HEK293 (cell line): ENCODE results near the gene BAD.

Experiments used
- MEIS1 ChIP-seq: sonication (generic); formaldehyde crosslinking; IDR thresholded peaks from 2 replicates; pipeline ENCODE4 v1.8.1; 2022; ENCODE audit warnings: missing genetic modification reagents, mild to moderate bottlenecking, borderline replicate concordance
- ZNF121 ChIP-seq: fragments of 450-650 bp; formaldehyde crosslinking; IDR thresholded peaks from 2 replicates; pipeline ENCODE4 v1.5.1; 2016; ENCODE audit warnings: missing biosample characterization, missing genetic modification characterization
- ZNF549 ChIP-seq: fragments of 450-650 bp; IDR thresholded peaks from 2 replicates; pipeline ENCODE4 v1.5.1; 2018; ENCODE audit warnings: missing biosample characterization, missing genetic modification characterization, mild to moderate bottlenecking, inconsistent platforms, moderate library complexity
- ZNF560 ChIP-seq: fragments of 450-650 bp; formaldehyde crosslinking; IDR thresholded peaks from 2 replicates; pipeline ENCODE4 v1.5.1; 2017; ENCODE audit warnings: missing biosample characterization, missing genetic modification characterization, borderline replicate concordance
- TF ChIP-seq, protein P1 (sequence below): fragments of 450-650 bp; formaldehyde crosslinking; IDR thresholded peaks from 2 replicates; pipeline ENCODE4 v1.5.1; 2016; ENCODE audit warnings: missing biosample characterization, missing genetic modification characterization

BAD gene

DNA sequence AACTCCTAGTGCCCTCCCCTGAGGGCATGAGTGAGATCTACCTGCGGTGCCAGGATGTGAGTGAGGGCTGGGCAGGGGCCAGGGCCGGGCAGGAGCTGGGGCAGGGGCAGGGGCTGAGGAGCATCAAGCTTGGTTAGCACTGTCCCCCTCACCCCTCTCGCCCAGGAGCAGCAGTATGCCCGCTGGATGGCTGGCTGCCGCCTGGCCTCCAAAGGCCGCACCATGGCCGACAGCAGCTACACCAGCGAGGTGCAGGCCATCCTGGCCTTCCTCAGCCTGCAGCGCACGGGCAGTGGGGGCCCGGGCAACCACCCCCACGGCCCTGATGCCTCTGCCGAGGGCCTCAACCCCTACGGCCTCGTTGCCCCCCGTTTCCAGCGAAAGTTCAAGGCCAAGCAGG lies 64.2 kb downstream of the BAD start (continued):
- TF ChIP-seq, protein P1, sequence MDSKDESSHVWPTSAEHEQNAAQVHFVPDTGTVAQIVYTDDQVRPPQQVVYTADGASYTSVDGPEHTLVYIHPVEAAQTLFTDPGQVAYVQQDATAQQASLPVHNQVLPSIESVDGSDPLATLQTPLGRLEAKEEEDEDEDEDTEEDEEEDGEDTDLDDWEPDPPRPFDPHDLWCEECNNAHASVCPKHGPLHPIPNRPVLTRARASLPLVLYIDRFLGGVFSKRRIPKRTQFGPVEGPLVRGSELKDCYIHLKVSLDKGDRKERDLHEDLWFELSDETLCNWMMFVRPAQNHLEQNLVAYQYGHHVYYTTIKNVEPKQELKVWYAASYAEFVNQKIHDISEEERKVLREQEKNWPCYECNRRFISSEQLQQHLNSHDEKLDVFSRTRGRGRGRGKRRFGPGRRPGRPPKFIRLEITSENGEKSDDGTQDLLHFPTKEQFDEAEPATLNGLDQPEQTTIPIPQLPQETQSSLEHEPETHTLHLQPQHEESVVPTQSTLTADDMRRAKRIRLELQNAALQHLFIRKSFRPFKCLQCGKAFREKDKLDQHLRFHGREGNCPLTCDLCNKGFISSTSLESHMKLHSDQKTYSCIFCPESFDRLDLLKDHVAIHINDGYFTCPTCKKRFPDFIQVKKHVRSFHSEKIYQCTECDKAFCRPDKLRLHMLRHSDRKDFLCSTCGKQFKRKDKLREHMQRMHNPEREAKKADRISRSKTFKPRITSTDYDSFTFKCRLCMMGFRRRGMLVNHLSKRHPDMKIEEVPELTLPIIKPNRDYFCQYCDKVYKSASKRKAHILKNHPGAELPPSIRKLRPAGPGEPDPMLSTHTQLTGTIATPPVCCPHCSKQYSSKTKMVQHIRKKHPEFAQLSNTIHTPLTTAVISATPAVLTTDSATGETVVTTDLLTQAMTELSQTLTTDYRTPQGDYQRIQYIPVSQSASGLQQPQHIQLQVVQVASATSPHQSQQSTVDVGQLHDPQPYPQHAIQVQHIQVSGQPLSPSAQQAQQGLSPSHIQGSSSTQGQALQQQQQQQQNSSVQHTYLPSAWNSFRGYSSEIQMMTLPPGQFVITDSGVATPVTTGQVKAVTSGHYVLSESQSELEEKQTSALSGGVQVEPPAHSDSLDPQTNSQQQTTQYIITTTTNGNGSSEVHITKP (tag by site-specific recombination), result no peak
- no peak for TF ChIP-seq MEIS1 (CRISPR knock-in tag)
- no peak for TF ChIP-seq ZNF549
- no peak for TF ChIP-seq ZNF560 (tag by site-specific recombination)
- TF ChIP-seq ZNF121, result no peak
- TF ChIP-seq, all 188 proteins: peak for 0
